GM18858 (cell line): ENCODE data around the gene REV1.
"Not testable (repeated sequence)": the region's sequence is repeated elsewhere in the genome, so short reads cannot be mapped to it uniquely, and the experiment has no call there.

Experiments
- ATAC-seq: cut with Tn5 transposase; IDR thresholded peaks from one replicate; pipeline ENCODE4 v1.9.1; 2021; ENCODE audit not compliant: unreplicated experiment

The REV1 gene

GRCh38 chr2:99489761-99490622 is at the start of gene REV1:
Gene REV1, minus strand, starts transcription at chr2:99490017. Its CDS starts 25,042 bp downstream, at chr2:99464975.
- peak; percentile 69 for ATAC-seq

DNA sequence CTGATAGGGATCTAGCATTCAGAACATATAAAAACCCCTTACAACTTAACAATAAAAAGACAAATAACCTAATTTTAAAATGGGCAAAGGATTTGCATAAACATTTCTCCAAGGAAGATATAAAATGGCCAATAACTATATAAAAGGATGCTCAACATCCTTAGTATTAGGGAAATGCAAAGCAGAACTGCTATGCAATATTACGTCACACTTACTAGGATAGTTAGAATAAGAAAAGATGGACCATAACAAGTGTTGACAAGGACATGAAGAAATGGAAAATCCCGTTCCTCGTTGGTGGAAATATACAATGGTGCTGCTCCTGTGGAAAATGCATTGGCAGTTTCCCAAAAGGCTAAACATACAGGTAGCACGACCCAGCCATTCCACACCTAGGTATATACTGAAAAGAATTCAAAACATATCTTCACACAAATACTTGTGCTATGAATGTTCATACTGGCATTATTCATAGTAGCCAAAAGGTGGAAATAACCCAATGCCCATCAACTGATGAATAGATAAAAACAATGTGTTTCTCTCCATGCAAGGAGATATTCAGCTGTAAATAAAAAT is 48.2 kb upstream of the REV1 start:
- no peak for ATAC-seq

GRCh38 chr2:99524056-99524455 is 34.2 kb upstream of the REV1 start:
- ATAC-seq = no peak

DNA sequence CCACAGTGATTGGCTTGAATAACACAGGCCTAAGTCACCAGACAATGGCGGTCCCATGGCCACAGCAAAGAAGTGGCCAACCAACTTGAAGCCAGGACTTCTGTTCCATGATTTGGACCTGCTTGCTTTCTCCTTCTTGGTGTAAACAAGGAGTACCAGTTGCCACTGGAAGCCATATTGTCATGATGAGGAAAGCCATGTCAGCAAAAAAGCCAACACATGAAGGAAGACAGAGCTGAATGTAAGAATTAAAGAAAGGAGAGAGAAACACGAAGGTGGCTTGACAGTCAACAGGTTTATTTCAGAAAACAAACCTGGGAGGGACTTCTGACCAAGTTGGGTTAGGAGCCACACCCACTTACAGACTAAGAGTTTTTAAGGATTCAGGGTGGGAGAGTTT is 32.3 kb upstream of the REV1 start:
- ATAC-seq = no peak

DNA sequence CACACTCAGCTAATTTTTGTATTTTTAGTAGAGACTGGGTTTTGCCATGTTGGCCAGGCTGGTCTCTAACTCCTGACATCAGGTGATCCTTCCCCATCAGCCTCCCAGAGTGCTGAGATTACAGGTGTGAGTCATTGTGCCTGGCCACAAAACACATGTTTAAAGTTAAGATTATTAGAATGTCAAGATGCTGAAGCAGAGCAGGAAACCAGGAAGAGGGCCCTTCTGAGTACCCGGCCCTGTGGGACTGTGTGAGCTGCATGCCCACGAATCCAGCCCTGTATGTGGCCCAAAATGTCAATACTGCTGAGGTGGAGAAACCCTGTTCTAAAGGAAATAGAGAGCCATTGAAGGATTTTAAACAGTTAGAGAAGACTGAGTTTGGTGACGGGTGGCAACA is 31.0 kb upstream of the REV1 start:
- ATAC-seq = no peak

GRCh38 chr2:99520195-99520594 is 30.4 kb upstream of the REV1 start:
- no peak for ATAC-seq

DNA sequence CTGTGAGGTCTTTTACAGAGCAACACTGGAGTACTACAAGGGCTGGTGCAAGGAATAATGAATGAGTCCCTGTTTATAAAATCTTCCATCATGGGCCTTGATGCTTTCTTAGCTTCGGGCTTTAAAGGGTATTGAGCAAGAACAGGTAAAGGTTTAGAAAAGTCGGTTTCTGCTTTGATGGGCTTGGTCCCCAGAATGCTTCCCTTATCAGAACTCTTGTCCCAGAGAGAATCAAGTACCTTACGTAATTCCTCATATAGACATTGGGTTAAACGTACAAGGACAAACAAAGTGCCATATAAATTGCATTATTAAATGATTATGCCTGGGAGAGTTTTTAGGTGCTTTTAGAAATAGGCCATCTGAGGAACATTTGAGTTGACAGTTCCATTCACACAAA is 24.5 kb upstream of the REV1 start:
- no peak for ATAC-seq

DNA sequence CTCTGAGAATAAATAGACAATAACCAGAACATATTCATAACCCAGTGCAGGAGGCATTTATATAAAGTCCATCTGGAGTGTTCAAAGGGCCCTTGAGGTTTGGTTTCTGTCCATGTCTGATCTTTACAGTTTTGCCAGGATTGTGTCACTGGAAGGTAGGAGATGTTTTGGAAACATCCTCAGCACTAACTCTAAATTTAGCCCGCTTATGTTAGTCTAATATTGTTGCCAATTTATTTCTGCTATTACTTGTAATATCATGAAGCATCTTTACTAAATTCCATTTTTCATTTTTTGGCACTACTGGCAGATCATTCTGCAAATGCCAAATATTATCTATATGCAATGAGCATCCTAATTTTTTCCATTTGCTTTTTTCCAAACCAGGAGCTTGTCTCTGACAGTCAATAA is 22.4 kb upstream of the REV1 start:
- ATAC-seq = no peak

- ATAC-seq = no peak
Observed at GRCh38 chr2:99509387-99509786, 19.6 kb upstream of the REV1 start.

DNA sequence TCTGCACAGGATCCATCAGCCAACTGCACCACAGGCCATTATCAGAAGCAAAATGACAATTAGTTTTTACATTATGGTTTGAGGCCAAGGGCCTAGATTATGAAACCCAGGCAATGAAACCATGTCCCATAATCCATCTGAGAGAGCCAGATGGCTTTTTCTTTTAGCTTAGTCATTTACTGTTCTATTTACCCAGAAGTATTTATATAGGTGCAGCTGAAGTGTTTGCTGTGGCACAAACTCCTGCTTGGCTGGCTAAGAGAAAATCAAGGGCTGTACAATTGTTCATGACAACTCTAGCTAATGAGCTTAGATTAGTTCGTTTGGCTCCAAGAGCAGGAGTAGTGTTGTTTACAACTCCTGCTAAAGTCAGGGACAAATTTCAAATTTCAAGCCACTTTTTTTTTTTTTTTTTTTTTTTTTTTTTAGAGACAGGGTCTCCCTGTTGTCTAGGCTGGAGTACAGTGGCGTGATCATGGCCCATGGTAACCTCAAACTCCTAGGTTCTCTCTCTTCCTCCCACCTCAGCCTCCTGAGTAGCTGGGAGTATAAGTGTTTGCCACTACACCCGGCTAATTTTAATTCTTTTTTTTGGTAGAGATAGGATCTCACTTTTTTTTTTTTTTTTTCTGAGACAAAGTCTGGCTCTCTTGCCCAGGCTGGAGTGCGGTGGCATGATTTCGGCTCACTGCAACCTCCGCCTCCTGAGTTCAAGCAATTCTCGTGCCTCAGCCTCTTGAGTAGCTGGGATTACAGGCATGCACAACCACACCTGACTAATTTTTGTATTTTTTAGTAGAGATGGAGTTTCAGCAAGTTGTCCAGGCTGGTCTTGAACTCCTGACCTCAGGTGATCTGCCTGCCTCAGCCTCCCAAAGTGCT is 18.4 kb upstream of the REV1 start:
- no peak for ATAC-seq

- no peak for ATAC-seq
Observed at GRCh38 chr2:99504844-99505584, 15.2 kb upstream of the REV1 start.

- ATAC-seq = not testable (repeated sequence)
Observed at GRCh38 chr2:99503662-99504416, 14.0 kb upstream of the REV1 start.

GRCh38 chr2:99496021-99496420 is 6.2 kb upstream of the REV1 start:
- no peak for ATAC-seq

- ATAC-seq = no peak
Observed at GRCh38 chr2:99495115-99495860, 5.5 kb upstream of the REV1 start.

DNA sequence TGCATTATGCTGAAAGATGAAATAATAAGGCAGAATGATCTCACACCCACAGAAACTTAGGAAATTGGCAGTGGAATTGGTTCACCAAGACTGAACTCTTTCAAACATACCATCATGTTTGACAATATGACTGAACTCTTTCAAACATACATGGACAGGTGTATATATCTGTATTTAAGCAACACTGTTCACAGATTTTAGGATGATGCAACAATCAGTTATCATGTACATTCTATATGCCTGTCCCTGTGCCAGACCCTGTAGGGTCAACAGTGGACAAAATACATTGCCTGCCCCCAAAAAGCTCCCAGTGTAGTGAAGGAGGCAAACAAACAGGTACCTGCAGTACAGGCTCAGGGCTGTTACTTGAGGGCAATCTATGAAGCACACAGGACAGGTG is 2.9 kb upstream of the REV1 start:
- no peak for ATAC-seq

DNA sequence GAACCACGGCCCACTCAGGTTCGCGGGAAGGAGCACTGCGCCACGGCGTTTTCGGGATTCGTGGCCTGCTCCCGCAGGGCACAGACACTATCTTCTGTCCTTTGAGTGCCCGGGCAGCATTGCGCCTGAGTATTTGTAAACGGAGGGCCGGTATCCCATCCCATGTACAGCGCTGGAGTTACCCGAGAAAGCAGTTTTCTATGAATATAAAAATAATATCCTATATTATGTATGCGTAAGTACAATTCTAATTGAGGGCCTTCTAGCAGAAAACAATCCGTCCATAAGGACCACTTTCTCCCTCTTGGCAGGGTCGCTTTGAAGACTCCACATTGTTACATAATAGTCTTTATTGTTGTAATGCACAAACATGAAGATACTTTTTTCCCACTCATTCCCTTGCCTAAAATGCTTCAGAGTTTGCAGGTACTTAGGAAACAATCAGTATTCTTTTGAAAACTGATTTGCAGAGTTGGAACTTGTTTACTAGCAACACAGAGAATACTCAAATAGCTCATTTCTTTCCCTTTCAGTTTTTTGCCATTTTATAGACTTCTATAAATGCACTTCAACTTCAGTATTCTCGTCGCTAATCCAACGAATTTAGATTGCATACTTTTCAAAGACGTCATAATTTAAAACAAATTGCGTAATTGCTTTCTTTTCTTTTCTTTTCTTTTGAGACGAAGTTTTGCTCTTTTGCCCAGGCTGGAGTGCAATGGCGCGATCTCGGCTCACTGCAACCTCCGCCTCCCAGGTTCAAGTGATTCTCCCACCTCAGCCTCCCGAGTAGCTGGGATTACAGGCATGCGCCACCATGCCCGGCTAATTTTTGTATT is 1.0 kb upstream of the REV1 start:
- no peak for ATAC-seq

- ATAC-seq = peak; percentile 10
Observed at GRCh38 chr2:99489063-99489760, 605 bp downstream of the REV1 start.

- ATAC-seq = no peak
Observed at GRCh38 chr2:99488539-99489062, 1.2 kb downstream of the REV1 start.
